HL-60 (cell line): ENCODE results near the gene LRRTM3.

Experiments
- DNase-seq, 2 experiments: peaks; one replicate each; pipeline ENCODE4 v3.0.0-alpha.2; 2010 to 2020; ENCODE audit warnings: low read depth in 1 of 2, low spot score in 1 of 2
- H3K27ac ChIP-seq: fragments of 250-450 bp; sonication (Bioruptor Pico); replicated peaks from 2 replicates; pipeline ENCODE4 v1.5.1; 2020; ENCODE audit warnings: mild to moderate bottlenecking, moderate library complexity
- H3K27me3 ChIP-seq: fragments of 250-450 bp; sonication (Bioruptor Pico); 2 replicates; pipeline ENCODE4 v1.5.1; 2021; ENCODE audit warnings: mild to moderate bottlenecking, moderate library complexity; ENCODE audit not compliant: insufficient read depth, poor library complexity, severe bottlenecking
- H3K4me3 ChIP-seq: replicated peaks from 2 replicates; pipeline ENCODE4 v1.5.1; 2011; ENCODE audit warnings: mild to moderate bottlenecking, control low read depth, low read length; ENCODE audit not compliant: insufficient read depth
- GABPA ChIP-seq: IDR thresholded peaks from 2 replicates; pipeline ENCODE4 v1.6.1; 2012; ENCODE audit warnings: low read depth
- POLR2AphosphoS5 ChIP-seq: IDR thresholded peaks from 2 replicates; pipeline ENCODE4 v1.6.1; 2012; ENCODE audit warnings: low read depth
- SPI1 ChIP-seq: IDR thresholded peaks from 2 replicates; pipeline ENCODE4 v1.6.1; 2012; ENCODE audit warnings: low read depth, mild to moderate bottlenecking, borderline replicate concordance
- TF ChIP-seq, protein P1 (sequence below): IDR thresholded peaks from one replicate; pipeline ENCODE4 v1.5.1; 2011; ENCODE audit warnings: low read length, control low read depth, inconsistent platforms; ENCODE audit not compliant: insufficient read depth
- TF ChIP-seq, protein P2 (sequence below): IDR thresholded peaks from 2 replicates; pipeline ENCODE4 v1.6.1; 2012; ENCODE audit warnings: low read depth; ENCODE audit not compliant: insufficient replicate concordance

Gene LRRTM3

DNA sequence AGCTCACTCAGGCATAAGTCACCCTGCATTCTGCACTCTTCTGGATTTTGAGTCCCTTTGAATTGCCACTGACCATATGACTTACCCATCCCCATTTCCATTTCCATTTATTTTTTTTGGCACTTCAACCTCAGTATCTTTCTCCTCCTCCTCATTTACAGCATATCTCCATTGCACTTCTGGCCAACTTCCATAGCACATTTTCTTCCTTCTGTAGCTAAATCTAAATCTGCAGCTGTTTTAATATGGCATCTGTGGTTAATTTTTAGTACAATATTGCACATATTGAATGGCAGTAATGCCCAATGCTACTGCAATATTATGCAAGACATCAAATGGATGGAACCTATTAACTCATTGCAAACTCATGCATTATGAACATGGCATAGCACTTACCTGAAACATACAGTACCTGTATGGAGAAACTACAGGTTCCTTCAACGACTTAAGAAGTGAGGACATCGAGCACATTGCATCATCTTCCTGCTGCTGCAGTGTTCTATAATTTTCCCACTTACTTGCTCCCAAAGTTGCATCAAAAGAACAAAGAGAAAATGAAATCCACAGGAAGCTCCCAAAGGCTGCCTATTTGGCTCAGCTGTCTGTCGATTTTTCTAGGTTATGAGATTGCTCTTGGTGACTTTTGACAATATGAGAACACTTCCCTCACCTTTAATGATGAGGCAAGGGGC, 55.7 kb downstream of the LRRTM3 start:
- no peak overlapping the region for H3K4me3 ChIP-seq
- no peak for TF ChIP-seq GABPA
- TF ChIP-seq, protein P1, sequence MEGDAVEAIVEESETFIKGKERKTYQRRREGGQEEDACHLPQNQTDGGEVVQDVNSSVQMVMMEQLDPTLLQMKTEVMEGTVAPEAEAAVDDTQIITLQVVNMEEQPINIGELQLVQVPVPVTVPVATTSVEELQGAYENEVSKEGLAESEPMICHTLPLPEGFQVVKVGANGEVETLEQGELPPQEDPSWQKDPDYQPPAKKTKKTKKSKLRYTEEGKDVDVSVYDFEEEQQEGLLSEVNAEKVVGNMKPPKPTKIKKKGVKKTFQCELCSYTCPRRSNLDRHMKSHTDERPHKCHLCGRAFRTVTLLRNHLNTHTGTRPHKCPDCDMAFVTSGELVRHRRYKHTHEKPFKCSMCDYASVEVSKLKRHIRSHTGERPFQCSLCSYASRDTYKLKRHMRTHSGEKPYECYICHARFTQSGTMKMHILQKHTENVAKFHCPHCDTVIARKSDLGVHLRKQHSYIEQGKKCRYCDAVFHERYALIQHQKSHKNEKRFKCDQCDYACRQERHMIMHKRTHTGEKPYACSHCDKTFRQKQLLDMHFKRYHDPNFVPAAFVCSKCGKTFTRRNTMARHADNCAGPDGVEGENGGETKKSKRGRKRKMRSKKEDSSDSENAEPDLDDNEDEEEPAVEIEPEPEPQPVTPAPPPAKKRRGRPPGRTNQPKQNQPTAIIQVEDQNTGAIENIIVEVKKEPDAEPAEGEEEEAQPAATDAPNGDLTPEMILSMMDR, result no peak
- no peak for DNase-seq
- H3K27ac ChIP-seq, result no peak overlapping the region
- no peaks in the 10 kb centered on the region for H3K27me3 ChIP-seq

DNA sequence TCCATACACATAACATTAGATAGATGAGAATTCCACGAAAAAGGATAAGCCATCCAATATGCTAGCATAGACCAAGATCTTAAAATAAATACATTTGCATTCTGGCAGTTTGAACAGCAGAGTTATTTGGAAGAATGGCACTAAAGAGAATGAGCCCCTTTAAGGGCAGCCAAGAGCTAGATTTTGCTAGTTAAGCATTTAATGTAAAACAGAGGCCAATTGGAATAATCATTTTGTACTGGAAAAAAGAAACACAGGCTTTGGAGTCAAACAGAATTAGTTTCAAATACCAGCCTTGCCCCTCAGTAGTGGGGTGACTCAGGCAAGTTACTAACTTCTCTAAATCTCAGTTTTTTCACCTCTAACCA, 56.2 kb downstream of the LRRTM3 start:
- TF ChIP-seq SPI1, result no peak
- TF ChIP-seq GABPA, result no peak
- TF ChIP-seq, protein P2, sequence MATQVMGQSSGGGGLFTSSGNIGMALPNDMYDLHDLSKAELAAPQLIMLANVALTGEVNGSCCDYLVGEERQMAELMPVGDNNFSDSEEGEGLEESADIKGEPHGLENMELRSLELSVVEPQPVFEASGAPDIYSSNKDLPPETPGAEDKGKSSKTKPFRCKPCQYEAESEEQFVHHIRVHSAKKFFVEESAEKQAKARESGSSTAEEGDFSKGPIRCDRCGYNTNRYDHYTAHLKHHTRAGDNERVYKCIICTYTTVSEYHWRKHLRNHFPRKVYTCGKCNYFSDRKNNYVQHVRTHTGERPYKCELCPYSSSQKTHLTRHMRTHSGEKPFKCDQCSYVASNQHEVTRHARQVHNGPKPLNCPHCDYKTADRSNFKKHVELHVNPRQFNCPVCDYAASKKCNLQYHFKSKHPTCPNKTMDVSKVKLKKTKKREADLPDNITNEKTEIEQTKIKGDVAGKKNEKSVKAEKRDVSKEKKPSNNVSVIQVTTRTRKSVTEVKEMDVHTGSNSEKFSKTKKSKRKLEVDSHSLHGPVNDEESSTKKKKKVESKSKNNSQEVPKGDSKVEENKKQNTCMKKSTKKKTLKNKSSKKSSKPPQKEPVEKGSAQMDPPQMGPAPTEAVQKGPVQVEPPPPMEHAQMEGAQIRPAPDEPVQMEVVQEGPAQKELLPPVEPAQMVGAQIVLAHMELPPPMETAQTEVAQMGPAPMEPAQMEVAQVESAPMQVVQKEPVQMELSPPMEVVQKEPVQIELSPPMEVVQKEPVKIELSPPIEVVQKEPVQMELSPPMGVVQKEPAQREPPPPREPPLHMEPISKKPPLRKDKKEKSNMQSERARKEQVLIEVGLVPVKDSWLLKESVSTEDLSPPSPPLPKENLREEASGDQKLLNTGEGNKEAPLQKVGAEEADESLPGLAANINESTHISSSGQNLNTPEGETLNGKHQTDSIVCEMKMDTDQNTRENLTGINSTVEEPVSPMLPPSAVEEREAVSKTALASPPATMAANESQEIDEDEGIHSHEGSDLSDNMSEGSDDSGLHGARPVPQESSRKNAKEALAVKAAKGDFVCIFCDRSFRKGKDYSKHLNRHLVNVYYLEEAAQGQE, result no peak
- TF ChIP-seq POLR2AphosphoS5, result no peak
- TF ChIP-seq, protein P1, result no peak
- DNase-seq, result no peak
- H3K27me3 ChIP-seq, result no peaks in the 10 kb centered on the region

DNA sequence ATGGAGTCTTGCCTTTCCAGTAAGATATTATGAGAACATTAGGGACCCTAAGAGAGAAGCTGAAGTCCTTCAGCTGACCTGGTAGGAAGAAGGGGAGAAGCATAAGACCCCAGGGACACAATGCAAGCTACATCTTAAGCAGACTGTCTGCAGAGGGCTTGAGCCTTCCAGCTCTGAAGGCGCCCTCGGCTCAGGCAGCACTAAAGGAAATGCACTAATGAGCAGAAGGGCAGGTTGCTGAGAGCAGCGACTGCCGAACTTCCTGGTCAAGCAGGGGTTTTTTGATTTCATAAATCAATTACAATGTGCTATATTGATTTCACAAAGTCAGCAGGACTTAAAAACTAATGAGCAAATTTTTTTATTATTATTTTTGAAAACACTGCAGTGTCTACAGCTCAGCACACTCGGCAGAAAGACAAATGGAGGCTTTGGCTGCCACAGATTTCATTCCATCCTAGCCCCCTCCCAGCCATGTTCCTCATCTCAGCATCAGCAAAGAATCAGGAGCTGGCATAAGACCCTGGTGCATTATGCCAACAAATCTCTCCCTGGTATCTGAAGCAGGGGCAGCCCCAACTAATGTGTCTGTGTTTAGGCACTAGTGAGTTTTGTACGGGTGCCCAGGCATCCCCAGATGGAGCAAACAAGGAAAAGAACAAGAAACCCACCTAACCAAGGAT, 57.1 kb downstream of the LRRTM3 start:
- Histone ChIP-seq H3K4me3 (no peak overlapping the region), H3K27ac (no peak overlapping the region), H3K27me3 (no peaks in the 10 kb centered on the region)
- TF ChIP-seq GABPA (no peak), POLR2AphosphoS5 (no peak), SPI1 (no peak)
- TF ChIP-seq, protein P2, result no peak
- TF ChIP-seq, protein P1, result no peak
- no peak for DNase-seq

More for the DNA sequence above, 56.2 kb downstream of the LRRTM3 start:
- no peak overlapping the region for H3K27ac ChIP-seq
- no peak overlapping the region for H3K4me3 ChIP-seq

DNA sequence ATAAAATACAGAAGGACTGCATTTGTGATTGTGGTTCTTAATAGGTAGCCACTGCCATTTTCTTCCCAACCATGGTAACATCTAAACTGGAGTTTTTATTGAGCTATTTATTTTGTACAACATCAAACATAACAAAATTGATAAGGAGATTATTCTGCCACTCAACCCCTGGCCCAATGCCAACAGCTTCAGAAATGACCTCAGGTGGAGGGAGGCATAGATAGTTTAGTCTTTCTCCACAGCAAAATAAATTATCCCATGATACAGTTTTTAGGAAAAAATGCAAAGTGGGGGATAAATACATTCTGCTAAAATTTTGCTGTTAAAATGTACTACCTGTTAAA, 57.6 kb downstream of the LRRTM3 start:
- DNase-seq, result no peak
- no peaks in the 10 kb centered on the region for H3K27me3 ChIP-seq
- no peak overlapping the region for H3K27ac ChIP-seq
- TF ChIP-seq POLR2AphosphoS5, result no peak
- TF ChIP-seq, protein P2, result no peak
- no peak for TF ChIP-seq SPI1
- TF ChIP-seq, protein P1, result no peak
- H3K4me3 ChIP-seq, result no peak overlapping the region
